ENCODE data around the gene MLXIP. TPM values are rescaled to one million over a fixed set of nuclear protein-coding genes. Genes with fewer than 3 reads are reported as not detected.

The MLXIP gene
- total RNA-seq, 1 experiment from 2014 or later: 46.3 TPM

DNA sequence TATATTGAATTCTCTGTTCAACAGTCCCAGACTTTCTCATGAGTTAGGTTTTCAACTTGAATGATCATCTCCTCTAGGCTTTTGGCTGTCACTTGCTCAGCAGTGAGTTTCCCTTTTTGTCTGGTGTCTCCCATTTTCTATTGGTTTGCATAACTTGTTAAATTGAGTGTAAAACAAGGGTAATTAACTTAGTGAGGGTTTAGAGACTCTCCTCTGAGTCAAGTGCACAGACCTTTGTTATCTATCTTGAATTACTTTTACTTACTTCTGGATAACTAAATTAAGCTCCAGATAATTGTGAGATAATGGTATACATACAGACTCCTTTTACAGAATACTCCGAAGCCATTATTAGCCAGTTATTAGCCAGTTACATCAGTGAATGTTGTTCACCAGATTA is 22.0 kb downstream of the MLXIP start:
- no peak overlapping the region for H3K27ac ChIP-seq (ENCODE audit: low read depth, low read length)

More for the DNA sequence above, 22.0 kb downstream of the MLXIP start:
- Histone ChIP-seq H3K9me2 (ENCODE audit: insufficient read depth) (no peaks in the 10 kb centered on the region), H4K20me1 (ENCODE audit: insufficient read depth) (no peaks in the 10 kb centered on the region), H3K4me1 (ENCODE audit: control insufficient read depth in 1 of 2, insufficient read depth in 2 of 2, low read length in 2 of 2) (peaks cover 10 to 30% of the 10 kb centered on the region in 2 experiments; a peak in 2 of 4 replicates), H3K79me2 (ENCODE audit: insufficient read depth, low read length) (peaks cover 87% of the 10 kb centered on the region), H3K9me3 (ENCODE audit: control insufficient read depth in 1 of 2, insufficient read depth in 1 of 2, low read depth in 1 of 2, low read length in 2 of 2) (no peaks in the 10 kb centered on the region), H3K4me2 (ENCODE audit: low read length) (no peak overlapping the region), H3K27me3 (ENCODE audit: insufficient read depth, low read length) (no peaks in the 10 kb centered on the region), H2AFZ (ENCODE audit: low read depth, low read length, poor library complexity, severe bottlenecking) (no peak overlapping the region), H3K9ac (ENCODE audit: low read length) (no peak overlapping the region), H3K36me3 (ENCODE audit: control insufficient read depth in 1 of 2, insufficient read depth in 2 of 2, low read length in 2 of 2) (no peaks in the 10 kb centered on the region), H3K4me3 (replicated peaks in 1 of 2; ENCODE audit: low read depth in 1 of 2, low read length in 2 of 2) (no peak overlapping the region)
- ChIA-PET POLR2A (no interaction called here), CTCF (no interaction called here), RAD21 (ENCODE audit: low non-redundant PET in 1 of 2, low total read pairs in 2 of 2, uncharacterized antibody in 2 of 2, unreplicated experiment in 2 of 2) (no interaction called here)
- TF ChIP-seq EGR1 (IDR thresholded peaks at IDR 0.05; ENCODE audit: low read depth) (no peak), JUND (IDR thresholded peaks at IDR 0.05) (no peak), YY1 (IDR thresholded peaks at IDR 0.05; ENCODE audit: extremely low read depth, insufficient replicate concordance, low read depth, low read length) (no peak), CEBPB (IDR thresholded peaks at IDR 0.05; ENCODE audit: low read depth) (no peak), ZFX (IDR thresholded peaks at IDR 0.05) (no peak), POLR2AphosphoS5 (IDR thresholded peaks at IDR 0.05; ENCODE audit: low read depth, low read length) (no peak), SRF (IDR thresholded peaks at IDR 0.05; ENCODE audit: low read depth) (no peak), RAD21 (IDR thresholded peaks at IDR 0.05; ENCODE audit: low read depth) (no peak), FOSL1 (IDR thresholded peaks at IDR 0.05; ENCODE audit: low read depth) (no peak), ELF1 (IDR thresholded peaks at IDR 0.05; ENCODE audit: borderline replicate concordance, low read depth) (no peak), EZH2phosphoT487 (IDR thresholded peaks at IDR 0.05; ENCODE audit: borderline replicate concordance) (no peak), CBX3 (IDR thresholded peaks at IDR 0.05; ENCODE audit: low read depth) (no peak), TCF7L2 (IDR thresholded peaks at IDR 0.05; ENCODE audit: borderline replicate concordance, extremely low read depth, insufficient read depth, insufficient read length) (no peak)
- TF ChIP-seq, protein P1, sequence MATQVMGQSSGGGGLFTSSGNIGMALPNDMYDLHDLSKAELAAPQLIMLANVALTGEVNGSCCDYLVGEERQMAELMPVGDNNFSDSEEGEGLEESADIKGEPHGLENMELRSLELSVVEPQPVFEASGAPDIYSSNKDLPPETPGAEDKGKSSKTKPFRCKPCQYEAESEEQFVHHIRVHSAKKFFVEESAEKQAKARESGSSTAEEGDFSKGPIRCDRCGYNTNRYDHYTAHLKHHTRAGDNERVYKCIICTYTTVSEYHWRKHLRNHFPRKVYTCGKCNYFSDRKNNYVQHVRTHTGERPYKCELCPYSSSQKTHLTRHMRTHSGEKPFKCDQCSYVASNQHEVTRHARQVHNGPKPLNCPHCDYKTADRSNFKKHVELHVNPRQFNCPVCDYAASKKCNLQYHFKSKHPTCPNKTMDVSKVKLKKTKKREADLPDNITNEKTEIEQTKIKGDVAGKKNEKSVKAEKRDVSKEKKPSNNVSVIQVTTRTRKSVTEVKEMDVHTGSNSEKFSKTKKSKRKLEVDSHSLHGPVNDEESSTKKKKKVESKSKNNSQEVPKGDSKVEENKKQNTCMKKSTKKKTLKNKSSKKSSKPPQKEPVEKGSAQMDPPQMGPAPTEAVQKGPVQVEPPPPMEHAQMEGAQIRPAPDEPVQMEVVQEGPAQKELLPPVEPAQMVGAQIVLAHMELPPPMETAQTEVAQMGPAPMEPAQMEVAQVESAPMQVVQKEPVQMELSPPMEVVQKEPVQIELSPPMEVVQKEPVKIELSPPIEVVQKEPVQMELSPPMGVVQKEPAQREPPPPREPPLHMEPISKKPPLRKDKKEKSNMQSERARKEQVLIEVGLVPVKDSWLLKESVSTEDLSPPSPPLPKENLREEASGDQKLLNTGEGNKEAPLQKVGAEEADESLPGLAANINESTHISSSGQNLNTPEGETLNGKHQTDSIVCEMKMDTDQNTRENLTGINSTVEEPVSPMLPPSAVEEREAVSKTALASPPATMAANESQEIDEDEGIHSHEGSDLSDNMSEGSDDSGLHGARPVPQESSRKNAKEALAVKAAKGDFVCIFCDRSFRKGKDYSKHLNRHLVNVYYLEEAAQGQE (IDR thresholded peaks at IDR 0.05; ENCODE audit: low read depth): no peak
- TF ChIP-seq, protein P2, sequence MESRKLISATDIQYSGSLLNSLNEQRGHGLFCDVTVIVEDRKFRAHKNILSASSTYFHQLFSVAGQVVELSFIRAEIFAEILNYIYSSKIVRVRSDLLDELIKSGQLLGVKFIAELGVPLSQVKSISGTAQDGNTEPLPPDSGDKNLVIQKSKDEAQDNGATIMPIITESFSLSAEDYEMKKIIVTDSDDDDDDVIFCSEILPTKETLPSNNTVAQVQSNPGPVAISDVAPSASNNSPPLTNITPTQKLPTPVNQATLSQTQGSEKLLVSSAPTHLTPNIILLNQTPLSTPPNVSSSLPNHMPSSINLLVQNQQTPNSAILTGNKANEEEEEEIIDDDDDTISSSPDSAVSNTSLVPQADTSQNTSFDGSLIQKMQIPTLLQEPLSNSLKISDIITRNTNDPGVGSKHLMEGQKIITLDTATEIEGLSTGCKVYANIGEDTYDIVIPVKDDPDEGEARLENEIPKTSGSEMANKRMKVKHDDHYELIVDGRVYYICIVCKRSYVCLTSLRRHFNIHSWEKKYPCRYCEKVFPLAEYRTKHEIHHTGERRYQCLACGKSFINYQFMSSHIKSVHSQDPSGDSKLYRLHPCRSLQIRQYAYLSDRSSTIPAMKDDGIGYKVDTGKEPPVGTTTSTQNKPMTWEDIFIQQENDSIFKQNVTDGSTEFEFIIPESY (IDR thresholded peaks at IDR 0.05; ENCODE audit: extremely low read depth, insufficient replicate concordance, low read length): no peak
- TF ChIP-seq, protein P3, sequence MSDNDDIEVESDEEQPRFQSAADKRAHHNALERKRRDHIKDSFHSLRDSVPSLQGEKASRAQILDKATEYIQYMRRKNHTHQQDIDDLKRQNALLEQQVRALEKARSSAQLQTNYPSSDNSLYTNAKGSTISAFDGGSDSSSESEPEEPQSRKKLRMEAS (IDR thresholded peaks at IDR 0.05): no peak
- BruUV-seq (replicated peaks): no TSS peak
- ATAC-seq (no peak), DNase-seq (ENCODE audit: low read depth, low spot score) (no peak)
- intact Hi-C loops (cut with micrococcal nuclease): no loop called here

All from HCT116 (cell line).